ENCODE measurements around the gene UNC93B1.
A peak's percentile ranks its signal among the peaks of the same experiment; 100 is the strongest.

DNA sequence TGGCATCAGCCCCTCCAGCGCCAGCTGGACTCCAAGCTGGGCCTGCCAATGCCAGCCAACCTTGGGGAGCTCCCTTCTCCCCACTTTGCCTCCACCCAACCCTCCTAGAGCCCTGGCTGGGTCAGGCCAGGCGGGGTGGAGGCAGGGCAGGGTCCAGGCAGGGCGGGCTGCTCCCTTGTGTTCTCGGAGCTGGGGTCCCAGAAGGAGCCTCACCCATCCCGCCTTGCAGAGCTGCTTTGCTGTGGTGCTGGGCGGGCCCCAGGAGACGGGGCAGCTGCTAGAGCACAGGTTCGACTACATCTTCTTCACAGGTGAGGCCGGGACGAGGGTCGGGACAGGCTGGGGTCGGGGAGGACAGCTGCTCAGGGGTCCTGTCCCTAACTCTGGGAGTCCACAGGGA is 15.6 kb upstream of the UNC93B1 start:
- TF ChIP-seq POLR2A (IDR thresholded peaks at IDR 0.05; ENCODE audit: low read length): peak; percentile 4
- no peak for TF ChIP-seq GATA1 (IDR thresholded peaks at IDR 0.05; ENCODE audit: low read depth, low read length)

All from erythroblast (primary cell).